GM19240 (cell line): Measurements from ENCODE around the gene PRXL2A.
"Not testable (repeated sequence)": the region's sequence is repeated elsewhere in the genome, so short reads cannot be mapped to it uniquely, and the experiment has no call there.

Experiments
- DNase-seq: peaks from one replicate; pipeline ENCODE4 v3.0.0; 2011; ENCODE audit warnings: low spot score; ENCODE audit not compliant: insufficient read length

Gene PRXL2A, protein sequence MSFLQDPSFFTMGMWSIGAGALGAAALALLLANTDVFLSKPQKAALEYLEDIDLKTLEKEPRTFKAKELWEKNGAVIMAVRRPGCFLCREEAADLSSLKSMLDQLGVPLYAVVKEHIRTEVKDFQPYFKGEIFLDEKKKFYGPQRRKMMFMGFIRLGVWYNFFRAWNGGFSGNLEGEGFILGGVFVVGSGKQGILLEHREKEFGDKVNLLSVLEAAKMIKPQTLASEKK

DNA sequence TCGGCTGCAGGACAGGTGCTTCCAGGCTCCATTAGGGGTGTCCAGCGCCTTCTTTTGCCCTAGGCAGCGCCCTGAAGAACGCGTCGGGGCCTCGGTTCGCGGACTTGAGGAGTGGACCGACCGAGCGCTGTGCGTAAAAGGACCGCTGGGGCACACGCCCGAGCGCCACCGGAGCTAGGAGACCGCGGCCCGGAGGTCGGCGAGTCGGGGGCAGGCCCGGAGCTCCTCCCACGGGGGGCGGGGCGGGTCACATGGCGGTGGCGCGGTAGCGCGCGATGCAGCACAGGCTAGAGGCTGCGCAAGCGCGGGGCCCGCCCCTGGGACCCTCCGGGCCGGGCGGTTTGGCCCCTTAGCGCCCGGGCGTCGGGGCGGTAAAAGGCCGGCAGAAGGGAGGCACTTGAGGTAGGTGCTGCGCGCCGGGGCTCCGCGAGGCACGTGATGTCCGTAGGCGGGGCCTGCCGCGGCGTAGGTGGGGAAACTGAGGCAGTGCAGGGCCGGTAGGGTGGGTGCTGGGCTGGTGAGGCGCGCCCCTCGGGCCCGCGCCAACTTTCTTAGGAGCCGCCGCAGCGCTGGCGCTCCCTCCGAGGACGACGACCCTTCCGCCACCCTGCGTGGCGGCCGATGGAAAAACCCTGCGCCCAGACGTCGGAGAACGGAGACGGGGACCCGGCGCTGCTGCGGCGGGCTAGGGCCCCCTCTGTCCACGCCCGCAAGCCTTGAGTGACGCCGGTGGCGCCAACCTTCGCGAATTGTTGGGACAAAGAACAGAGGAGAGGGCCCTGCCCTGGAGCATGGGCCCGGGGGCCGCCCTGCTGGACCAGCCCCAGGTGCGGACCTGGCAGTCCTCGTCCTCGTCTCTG is at the start of gene PRXL2A:
TSS of gene PRXL2A (plus strand) at position 310 of the 860 bp plus-strand sequence. CDS start 11,917 bp downstream, outside the sequence.
- peak; percentile 83 for DNase-seq

DNA sequence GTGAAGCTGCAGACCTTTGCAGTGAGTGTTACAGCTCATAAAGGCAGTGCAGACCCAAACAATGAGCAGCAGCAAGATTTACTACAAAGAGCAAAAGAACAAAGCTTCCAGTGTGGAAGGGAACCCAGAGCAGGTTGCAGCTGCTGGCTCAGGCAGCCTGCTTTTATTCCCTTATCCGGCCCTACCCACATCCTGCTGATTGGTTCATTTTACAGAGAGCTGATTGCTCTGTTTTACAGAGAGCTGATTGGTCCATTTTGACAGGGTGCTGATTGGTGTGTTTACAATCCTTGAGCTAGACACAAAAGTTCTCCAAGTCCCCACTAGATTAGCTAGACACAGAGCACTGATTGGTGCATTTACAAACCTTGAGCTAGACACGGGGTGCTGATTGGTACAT is 49.4 kb upstream of the PRXL2A start:
- DNase-seq, result not testable (repeated sequence)

DNA sequence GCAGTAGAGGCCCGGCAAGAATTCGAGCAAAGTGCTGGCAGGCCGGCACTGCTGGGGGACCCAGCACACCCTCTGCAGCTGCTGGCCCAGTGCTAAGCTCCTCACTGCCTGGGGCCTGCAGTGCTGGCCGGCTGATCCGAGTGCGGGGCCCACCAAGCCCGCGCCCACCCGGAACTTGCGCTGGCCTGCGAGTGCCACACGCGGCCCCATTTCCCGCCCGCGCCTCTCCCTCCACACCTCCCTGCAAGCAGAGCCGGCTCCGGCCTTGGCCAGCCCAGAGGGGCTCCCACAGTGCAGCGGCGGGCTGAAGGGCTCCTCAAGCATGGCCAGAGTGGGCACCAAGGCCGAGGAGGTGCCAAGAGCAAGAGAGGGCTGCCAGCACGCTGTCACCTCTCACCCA is 48.7 kb upstream of the PRXL2A start:
- no peak for DNase-seq

DNA sequence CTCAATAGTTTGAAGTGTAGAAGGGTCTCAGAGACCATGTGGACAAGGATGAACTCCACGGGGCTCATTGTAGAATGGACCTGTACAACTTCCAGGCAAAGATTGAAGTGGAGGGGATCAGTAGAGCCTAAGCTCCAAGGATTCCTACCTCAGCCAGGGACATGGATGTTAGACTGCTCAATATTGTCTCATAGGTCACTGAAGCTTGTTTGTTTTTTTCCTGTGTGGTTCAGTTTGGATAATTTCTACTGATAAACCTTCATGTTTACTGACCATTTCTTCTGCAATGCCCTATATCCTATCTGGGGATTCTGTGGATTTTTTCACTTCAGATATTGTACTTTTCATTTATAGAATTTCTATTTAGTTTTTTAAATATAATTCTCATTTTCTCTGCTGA is 42.8 kb upstream of the PRXL2A start:
- no peak for DNase-seq

DNA sequence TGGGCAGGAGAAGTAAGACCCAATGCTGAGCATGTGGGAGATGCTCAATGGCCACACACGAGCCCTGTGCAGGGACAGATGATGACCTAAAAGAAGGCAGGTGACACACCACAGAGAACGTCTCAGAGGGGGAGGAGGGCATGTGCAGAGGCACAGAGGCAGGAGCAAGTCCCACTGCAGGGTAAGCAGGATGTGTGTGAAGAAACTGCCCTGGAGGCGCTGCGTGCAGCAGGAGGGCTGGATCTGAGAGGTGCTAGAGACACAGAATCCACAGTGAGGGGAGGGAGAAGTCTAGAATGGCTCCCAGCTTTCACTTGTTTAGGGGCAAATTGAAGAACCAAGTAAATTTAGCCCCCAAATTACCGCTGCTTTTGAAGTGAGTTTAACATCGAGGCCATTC is 36.9 kb upstream of the PRXL2A start:
- no peak for DNase-seq

DNA sequence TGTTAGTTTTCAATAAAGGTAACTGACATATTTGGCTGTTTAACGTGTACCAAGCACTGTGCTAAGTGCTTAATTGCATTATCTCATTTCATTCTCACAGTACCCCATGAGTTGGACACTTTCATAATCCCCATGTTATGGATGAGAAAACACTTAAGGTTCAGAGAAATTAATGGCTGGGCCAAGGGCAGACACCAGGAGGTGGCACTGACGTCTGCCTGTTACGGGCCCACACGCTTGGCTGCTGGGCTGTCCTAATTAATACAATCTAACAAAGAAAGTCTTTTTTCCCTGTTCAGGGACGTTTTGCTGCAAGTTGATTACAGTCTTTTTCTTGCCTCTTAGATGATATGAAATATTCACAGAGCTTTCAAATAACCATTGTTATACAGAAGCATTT is 35.7 kb upstream of the PRXL2A start:
- no peak for DNase-seq

DNA sequence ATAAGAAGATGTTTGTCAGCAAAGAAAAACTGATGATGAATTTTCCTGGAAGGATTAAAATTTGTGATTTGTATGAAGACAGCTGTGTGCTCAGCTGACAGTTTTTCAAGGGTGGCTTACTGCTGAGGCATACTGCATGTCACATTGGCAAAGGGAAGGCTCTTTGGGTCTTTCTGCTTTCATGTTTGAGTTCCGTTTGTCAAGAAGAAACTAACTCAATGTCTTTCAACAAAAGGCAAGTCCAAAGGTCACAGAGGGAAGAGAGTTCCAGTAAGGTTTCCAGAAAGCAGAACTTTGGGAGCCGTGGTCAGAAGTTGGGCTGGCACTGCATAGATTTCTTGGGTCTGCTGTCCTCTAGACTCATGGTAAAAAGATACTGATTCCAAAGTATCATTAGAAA is 34.8 kb upstream of the PRXL2A start:
- no peak for DNase-seq

DNA sequence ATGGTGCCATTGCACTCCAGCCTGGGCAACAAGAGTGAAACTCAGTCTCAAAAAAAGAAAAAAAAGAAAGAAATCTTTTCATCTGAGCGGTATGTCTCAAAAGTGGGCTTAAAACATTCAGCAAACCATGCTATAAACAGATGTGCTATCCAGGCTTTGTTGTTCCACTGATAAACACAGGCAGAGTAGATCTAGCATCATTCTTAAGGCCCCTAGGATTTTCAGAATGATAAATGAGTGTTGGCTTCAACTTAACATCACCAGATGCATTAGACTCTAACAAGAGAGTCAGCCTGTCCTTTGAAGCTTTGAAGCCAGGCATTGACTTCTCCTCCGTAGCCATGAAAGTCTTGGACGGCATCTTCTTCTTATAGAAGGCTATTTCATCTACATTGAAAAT is 28.6 kb upstream of the PRXL2A start:
- no peak for DNase-seq

DNA sequence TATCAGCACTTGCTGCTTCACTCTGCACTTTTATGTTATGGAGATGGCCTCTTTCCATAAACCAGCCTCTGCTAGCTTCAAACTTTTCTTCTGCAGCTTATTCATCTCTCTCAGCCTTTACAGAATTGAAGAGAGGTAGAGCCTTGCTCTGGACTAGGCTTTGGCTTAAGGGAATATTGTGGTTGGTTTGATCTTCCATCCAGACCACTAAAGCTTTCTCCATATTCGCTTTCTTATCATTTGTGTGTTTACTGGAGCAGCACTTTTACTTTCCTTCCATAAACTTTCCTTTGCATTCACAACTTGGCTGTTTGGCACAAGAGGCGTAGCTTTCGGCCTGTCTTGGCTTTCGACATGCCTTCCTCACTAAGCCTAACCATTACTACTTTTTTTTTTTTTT is 28.2 kb upstream of the PRXL2A start:
- no peak for DNase-seq

DNA sequence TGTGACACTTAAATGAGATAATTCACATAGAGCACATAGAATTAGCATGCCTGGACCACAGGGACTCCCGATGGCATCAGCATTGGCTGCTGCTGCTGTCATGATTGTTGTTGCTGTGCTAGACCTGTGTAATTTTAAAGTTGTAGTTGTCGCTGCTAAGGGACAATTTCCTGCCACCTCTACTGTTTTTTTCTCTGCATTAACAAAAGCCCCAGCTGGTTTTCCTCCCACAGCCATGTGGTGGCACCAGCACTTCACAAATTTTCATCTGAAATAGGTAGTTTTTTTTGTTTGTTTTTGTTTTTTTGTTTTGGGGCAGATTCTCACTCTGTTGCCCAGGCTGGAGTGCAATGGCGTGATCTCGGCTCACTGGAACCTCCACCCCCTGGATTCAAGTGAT is 25.4 kb upstream of the PRXL2A start:
- no peak for DNase-seq

DNA sequence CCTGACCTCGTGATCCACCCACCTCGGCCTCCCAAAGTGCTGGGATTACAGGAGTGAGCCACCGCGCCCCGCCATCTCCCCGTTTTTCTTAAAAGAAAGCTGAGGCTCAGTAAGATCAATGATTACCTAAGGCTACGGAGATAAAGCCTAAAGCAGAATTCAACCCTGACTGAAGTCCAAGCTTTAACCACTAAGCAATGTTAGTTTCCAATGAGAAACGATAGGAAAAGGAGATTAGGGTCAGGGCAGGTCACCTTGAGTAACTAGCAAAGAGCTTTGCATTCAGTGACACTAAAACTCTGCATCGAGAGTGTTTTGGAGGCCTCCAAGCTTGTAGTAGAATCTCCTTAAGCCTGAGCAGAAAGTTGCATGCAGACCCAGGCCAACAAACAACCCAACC is 17.6 kb upstream of the PRXL2A start:
- DNase-seq, result no peak

DNA sequence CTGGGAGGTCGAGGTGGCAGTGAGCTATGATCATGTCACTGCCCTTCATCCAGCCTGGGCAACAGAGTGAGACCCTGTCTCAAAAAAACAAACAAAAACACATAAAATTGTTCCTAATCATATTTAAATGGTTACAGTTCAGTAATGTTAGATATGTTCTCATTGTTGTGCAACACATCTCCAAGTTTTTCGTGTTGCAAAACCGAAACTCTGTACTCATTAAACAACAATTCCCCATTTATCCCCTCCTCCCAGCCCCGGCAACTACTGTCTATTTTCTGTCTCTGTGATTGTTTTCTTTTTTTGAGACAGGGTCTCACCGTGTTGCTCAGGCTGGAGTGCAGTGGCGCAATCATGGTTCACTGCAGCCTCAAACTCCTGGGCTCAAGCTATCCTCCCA is 16.1 kb upstream of the PRXL2A start:
- DNase-seq, result no peak

DNA sequence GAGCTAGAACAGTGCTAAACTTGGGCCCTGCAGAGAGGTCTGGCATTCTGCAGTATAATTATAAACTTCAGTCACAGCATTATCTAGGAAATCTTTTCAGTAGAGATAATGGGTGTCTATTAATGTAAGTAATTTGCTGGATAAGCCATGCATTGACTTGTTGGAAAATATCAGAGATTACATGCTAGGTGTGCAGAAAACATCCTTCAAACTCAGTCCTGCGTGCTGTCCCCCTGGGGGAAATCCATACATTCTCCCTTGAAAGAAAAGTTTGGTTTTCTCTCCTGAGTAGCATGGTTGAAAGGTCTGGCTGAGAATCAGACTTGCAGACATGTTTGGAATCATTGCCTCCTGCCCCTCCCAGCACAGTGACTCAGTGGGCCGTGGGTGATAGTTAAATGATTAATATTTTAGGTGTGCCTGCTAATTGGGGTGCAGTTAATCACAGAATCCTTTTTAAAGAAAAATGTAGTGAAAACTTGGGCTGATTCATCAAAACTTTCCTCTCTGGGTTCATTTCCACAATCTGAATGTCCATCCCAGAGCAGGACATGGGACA is 13.9 kb upstream of the PRXL2A start:
- DNase-seq, result no peak

DNA sequence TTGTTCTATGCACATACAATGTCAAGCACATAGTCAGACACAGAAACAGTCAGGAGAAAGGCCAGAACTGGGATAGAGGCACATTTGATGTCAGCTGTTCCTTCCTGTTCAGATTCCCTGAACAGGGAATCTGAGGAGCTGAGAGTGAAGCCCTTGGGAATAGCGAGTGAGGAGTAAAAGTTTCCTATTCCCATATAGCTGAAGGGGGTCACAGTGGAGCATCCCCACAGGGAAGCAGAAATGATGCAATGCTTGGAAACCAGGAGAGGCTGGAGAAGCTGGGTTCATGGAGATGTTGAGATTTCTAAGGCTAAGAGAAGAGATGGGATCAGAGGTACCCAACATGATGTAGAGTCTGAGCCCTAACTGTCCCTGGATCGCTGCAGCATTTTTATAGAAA is 11.3 kb upstream of the PRXL2A start:
- DNase-seq, result no peak

DNA sequence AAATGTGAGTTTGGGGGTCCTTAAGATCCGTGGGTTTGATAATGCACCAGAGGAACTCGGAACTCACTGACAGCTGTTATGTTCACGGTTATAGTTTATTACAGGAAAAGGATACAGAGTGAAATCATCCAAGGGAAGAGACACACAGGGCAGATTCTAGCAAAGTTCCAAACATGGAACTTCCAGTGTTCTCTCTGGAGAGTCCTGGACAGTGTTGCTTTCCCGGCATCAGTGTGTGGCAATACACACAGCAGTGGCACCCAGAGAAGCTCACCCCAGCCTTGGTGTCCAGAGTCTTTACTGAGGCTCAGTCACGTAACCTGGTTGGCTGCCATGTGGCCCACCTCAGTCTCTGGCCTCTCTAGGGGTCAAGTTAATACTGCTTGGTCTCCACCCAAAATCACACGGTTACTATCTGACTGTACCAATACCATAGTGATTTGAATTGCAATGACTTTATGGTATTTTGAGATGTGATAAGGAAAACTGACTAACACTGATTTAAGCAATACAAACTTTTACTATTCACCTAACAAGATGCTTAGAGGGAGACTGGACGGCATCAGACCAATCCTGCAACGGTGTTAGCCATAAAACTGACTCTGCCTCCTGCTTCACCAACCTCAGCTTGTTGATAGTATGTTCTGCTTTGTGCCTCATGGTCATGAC is 8.1 kb upstream of the PRXL2A start:
- DNase-seq, result no peak

DNA sequence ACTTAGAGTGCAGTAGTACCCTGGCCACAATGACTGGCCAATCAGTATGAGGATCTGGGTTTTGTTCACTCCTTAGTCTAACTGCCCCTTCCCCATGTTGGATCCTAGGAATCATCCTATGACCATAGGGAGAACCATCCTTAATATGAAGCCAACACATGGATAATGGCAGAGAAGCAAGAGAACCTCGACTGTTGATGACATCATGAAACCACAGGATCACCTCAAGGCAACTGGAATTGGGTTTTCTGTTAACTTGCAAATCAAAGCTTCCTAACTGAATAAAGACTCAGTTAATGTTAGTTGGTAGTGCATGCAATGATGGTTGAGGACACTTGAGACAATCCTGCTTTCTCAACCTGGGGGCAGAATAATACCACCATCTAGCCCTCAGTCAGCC is 3.3 kb upstream of the PRXL2A start:
- DNase-seq, result no peak

DNA sequence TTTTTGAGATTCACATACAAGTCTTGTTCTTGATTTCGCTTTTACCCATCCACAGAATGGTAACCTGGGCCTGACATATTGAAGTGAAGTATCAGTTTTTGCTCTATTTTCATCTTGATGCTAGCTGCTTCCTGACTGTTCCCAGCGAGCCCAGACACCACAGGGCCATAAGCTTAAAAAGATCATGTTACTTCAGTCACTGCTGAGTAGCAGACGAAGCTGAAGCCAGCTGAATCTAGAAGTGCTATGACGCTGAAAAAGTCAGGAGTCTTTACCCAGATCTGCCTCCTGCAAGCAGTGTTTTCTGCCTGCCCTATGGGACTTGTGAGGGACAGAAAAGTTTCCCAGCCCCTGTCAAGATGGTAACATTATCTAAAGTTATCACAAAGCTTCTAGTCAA is 2.7 kb upstream of the PRXL2A start:
- no peak for DNase-seq

DNA sequence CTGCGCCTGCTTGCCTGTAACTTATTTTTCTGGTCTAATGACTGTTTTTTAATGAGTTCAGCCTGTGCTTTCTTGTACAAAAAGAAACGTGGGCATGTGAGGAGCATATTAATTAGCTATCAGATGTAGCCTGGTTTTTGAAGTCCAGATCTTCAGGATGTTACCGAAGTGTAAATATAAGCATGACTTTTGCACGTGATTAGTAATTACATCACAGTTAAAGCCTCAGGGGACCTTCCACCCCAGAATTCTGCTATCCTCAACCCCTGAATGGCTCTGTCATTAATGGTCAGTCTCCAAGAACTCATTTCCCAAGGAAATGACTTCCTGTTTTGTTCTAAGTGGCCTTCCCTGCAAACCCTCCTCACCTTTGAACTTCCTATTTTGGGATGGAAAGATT is 2.1 kb upstream of the PRXL2A start:
- DNase-seq, result no peak

DNA sequence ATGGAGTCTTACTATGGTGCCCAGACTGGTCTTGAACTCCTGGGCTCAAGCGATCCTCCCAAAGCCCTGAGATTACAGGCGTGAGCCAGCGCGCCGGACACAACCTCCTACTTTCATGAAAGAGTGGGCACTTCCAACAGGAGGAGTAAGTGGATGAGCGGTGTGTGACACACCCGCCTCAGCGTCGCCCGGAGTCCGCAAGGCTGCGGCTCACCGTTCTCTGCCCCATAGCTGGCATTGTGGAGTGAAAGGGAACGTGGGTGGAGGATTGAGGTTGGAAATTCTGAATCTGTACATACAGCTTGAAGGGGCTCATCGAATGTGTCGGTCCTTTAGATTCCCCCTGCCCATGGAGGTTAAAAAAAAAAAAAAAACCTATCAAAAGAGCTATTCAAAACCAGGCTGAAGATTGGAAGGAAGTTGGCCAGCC is 524 bp upstream of the PRXL2A start:
- no peak for DNase-seq

DNA sequence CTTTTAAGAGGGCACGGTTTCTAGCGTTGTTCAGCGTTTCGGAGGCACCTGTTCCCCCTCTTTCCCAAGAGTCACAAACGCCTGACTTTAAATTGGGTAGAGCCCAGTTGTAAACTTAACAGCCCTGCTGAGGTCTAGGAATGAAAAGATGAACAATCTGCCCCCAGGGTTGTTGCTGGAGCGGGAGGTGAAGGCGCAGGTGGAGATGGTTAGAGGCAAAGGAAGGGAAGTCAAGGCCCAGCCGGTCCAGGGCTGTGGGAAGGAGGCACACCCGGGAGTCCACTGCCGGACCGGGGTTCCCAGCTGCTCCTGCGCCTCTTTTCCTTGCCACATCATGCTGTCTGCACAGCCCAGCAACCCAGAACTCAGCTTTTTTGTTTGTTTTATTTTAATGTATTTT is 770 bp downstream of the PRXL2A start:
- DNase-seq, result no peak

DNA sequence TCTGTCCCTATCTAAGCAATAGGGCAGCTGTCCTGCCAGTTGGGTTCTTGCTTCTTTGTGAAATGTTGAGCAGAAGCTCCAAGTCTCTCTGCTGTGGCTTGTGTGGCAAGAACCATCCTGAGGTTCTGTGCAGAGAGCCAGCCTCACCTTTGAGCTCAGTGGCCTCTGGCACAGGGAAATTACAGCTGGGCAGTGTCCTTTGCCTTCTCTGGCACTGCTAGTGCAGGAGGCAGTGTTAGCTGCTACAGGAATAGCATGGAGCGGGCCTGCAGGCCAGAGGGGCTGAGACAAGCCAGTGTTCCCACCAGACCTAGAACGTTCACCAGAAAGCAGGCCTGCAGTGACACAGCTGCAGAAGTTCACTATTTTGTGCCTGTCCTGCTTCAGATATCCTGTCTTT is 1.8 kb downstream of the PRXL2A start:
- no peak for DNase-seq

DNA sequence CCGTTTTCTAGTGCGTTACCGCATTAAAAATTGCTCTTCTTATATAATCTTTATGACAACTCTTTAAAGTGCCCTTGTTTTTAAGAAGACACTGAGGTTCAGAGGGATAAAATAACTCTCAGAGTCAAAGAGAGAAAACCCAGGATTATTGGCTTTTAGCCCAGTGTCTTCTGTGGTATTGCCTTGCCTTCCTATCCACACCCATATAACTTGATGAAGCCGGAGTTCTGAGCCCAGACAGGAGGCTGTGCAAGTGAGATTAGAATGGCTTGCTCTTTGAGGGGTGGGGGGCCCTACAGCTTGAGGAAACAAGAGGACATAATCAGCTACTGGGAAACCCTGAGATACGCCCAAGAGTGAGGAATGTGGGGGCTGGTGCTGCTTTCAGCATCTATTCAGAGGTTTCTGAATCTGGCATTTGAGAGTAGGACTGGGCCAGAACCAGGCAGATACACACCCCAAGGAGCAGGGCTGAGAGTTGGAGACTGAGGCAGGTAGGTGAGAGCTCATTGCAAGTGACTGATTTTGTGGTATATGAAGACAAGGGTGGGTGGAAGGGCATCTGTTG is 2.3 kb downstream of the PRXL2A start:
- no peak for DNase-seq
